ENCODE results near the gene TXNRD1.
"Not testable (repeated sequence)": the region's sequence is repeated elsewhere in the genome, so short reads cannot be mapped to it uniquely, and the experiment has no call there.

The TXNRD1 gene

DNA sequence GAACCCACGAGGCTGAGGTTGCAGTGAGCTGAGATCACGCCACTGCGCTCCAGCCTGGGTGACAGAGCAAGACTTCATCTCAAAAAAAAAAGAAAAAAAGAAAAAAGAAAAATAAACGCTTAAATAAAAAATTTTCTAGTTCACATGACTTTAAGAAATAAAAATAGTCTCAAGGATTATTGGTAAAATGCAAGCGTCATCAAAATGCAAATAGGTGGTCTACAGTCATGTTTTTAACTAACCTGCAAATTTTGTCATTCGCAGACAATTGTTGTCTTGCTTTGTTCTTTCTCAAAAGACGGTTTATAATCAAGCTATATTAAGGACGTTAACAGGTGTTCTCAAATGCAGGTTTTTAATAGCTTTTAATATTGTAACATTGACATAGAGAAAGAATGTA, 22.4 kb downstream of the TXNRD1 start:
- DNase-seq (ENCODE audit: low read depth, low spot score), result no peak

DNA sequence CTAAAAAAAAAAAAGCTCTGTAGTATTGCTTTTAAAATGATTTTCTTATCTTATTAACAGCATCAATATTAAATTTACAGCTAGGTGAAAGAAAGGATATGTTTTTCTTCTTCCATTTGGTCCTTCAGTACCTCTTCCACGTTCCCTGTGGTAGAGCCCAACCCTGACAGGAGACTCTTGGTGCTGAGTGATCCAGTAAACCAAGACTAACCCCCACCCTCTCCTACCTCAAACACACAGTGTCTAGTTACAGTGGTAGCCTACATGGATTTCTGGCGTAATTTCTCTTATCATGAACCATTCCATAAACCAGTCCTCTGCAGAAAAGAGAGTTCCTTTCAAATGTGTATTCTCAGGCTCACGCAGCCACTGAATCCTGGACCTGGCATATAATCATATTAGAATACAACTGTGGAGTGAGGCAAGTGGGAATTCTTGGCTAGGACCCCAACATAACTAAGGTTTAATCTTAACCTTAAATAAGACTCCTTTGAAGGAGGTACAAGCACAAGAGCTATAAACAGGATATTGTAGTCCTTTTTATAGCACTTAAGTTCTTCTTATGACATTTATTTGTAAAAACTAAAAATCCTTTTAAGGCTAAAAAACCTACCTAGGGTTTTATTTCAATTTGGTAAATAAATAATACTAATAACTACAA, 27.1 kb downstream of the TXNRD1 start:
- DNase-seq (ENCODE audit: low read depth, low spot score), result no peak

DNA sequence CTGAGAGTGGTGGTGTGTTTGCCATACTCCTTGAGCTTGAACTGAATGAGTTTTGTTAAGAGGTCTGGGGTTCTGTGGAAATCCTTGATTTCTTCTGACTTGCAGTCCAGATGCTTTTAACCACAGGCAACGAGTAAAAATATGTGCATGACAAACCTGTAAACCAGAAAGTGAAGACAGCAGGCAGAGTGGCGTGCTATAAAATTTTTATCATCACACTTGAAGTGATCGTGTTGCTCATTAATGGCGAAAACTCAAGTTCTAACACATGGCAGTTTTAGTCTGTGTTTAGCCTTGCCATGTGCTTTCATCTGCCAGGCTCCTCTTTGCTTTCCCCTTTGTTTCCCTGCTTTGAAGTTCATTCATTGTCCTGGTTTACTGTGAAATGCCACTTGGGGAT, 28.0 kb downstream of the TXNRD1 start:
- DNase-seq (ENCODE audit: low read depth, low spot score), result no peak

DNA sequence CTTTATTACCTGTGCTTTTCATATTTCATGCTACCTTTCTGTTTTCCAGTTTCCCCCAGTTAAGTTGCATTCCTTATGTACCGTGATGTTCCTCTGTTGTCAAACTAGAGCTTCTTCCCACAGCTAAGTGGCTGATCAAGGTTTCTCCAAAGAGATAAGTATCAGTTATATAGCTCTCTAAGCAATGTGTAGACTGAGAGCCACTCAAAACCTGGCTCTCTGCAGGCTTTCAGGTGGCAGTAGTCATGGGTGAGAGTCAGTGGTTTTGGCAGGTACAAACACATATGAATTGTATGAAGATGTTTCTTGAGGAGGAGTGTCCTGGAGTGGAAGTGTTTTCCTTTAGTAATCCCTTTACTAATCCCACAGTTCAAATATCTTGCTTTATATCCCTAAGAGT, 28.4 kb downstream of the TXNRD1 start:
- no peak for DNase-seq (ENCODE audit: low read depth, low spot score)

DNA sequence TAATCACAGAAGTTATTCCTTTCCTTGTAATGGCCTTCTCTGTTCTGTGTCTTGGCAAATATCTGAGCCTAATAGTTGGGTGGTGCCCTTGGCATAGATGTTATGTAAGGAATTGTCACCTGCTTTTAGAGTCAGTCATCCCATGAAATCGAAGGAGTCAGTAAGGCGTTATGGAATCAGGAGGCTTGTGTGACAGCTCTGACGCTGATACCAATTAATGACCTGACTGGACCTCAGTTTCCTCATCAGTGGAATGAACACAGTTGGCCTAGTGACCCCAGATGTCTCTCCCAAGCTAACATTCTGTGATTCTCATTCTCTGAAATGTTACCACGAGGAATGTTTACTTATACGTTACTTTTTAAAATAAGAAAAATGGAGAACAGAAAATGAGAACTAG, 32.1 kb downstream of the TXNRD1 start:
- no peak for DNase-seq (ENCODE audit: low read depth, low spot score)

DNA sequence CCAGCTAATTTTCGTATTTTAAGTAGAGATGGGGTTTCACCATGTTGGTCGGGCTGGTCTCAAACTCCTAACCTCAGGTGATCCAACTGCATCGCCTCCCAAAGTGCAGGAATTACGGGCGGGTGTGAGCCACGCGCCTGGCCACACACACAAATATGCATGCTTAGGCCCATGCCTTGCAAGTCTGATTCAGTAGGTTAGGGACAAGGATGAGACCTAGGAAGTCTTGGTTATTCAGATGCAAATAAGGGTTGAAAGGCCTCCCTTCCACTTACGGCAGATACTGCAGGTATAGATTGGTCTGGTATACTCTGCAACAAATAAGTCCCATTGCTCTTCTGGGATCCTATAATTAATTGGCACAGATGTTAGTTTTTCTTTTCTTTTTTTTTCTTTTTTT, 32.9 kb downstream of the TXNRD1 start:
- no peak for DNase-seq (ENCODE audit: low read depth, low spot score)

DNA sequence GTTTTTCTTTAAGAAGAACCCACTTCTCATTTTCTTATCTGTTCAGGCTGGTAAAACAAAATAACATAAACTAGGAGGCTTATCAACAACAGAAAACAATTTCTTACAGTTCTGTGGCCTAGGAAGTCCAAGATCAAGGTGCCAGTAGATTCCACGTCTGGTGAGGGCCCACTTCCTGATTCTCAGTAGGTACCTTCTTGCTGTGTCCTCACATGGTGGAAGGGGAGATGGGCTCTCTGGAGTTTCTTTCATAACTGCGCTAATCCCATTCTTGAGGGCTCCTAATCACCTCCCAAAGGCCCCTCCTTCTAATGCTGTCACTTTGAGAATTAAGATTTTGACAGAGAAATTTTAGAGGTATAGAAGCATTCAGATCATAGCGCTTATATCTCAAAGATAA, 33.4 kb downstream of the TXNRD1 start:
- DNase-seq (ENCODE audit: low read depth, low spot score), result no peak

DNA sequence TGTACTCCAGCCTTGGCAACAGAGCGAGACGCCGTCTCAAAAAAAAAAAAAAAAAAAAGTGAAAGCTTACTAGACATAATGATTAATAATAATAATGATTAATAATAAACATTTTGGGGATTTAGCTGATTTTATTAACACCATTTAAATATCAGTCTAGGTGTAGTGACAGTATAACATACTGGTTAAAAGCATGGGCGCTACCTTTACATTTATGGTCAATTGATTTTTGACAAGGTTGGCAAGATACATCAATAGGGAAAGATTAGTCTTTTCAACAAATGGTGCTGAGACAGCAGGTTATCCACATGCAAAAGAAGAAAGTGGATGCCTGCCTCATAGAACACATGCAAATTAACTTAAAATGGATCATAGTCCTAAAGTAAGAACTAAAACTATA, 34.3 kb downstream of the TXNRD1 start:
- DNase-seq (ENCODE audit: low read depth, low spot score), result no peak

DNA sequence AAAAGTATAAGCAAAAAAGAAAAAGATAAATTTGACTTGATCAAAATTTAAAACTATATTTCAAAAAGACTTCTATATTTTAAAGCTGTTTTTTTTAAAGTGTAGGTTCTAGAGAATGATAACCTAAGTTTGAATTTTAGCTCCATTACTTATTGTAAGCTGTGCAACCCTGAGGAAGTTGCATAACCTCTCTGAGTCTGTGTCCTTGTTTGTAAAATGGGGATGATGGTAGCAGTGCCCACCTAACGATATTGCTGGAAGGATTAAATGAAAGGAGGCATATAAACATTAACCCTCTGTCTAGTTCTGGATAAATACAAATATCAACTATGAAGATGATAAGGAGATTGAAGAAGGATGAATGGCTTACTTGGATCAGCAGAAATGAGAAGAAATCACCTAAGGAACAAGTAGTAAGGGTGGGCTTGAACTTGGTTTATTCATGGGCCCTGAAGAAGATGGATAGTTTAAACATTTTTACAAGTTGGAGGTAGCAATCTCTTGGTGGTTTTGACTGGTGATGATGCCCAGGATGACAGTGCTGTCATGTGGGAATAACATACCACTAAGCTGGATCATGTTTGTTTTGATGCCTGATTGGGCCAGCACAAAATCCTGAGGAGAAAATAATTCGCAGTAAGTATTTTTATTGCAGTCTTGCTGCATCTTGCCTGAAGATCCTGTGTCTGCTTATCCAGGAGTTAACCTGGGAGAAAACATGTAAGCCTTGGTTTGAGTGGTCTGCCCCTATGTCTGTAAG, 35.0 kb downstream of the TXNRD1 start:
- DNase-seq (ENCODE audit: low read depth, low spot score), result no peak

DNA sequence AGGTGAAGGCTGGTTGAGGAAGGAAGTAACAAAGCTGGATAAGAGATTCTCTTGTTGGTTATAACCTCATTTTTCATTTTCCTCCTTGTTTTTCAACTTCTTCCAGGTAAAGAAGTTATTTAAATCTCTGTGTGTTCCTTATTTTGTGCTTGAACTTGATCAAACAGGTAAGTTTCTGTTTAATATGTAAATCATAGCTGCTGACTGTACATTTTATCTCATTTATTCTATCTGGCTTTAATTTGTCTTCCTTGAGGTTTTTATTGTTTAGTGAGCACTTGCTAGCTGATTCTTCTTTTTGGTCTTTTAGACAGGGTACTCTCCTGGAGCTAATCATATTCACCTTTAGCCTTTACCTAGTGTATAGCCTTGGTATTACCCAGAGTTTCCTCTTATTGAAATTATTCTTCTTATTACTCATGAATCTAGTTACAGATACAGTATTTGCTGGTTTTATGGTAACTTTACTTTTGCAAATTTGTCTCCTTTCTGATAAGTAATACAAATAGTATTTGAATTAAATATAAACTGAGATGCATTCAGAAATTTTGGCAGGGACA, 42.4 kb downstream of the TXNRD1 start:
- DNase-seq (ENCODE audit: low read depth, low spot score), result no peak

DNA sequence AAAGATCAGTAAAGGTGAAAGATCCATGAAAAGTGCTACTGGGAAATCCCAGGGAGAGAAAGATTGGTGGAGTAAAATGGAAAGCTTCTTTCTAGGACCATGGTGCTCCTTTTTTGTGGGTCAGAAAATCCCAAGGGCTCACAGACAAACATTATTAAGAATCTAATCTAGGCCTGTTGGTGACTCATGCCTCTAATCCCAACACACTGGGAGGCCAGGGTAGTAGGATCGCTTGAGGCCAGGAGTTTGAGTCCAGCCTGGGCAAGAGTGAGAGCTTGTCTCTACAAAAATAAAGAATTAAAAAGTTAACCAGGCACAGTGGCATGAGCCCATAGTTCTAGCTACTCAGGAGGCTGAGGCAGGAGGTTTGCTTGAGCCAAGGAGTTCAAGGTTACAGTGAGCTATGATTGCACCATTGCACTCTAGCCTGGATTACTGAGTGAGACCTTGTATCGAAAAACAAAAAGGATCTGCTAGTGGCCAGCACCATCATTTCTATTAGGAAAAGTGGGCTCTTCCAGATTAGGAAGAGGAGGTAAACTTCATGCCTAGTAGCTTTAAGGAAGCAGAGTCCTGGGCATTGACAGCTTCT, 43.0 kb downstream of the TXNRD1 start:
- no peak for DNase-seq (ENCODE audit: low read depth, low spot score)

DNA sequence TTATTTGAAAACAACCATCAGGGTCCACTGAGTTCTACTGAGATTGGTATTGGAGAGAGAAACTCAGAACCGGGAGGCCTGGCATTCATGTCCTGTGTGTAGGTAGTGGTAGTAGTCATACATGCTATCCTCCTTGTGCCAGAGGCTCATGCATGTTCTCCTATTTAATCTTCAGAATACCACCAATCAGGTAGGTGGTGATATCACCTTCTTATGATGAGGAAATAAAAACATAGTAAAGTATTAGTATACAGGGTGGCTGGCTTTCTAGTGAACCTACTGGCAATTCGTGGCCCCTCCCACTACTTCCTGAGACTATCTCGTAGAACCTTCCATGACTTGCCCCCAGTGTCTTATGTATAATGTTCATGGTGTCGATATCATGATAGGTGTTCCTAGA, 47.4 kb downstream of the TXNRD1 start:
- no peak for DNase-seq (ENCODE audit: low read depth, low spot score)

DNA sequence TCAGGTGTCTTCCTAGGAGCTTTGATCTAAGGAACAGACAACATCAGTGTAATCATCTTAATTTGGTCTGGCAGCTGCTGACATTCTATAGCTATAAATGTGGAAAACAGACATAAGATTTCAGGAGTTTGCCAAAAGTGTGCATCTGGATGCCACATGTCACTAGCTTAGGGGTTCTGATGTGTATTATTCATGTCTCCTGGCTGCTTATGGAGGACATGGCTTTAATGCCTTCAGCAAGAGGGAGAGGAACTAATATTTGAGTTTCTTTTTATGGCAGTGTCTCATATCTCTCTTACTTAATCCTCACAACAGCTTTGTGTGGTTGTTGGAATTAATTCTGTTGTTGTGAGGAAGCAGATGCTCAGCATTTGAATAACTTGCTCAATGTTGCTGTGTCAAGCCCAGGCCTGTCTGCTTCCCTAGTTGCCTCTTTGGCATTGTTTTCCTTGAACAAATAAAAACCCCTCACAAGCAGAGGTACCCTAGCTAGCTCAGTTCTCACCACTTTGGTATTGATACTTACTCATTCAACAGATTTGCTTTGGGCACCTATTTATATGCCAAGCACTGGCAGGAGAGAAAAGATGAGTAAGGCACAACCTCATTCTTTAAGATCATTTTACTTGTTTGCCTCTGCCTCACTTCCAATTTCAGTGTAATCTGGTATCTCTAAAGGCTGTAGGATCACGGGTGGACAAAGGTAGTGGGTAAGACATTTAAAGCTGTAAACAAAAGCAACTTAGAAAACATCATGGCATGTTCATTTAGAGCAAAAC, 48.2 kb downstream of the TXNRD1 start:
- no peak for DNase-seq (ENCODE audit: low read depth, low spot score)

DNA sequence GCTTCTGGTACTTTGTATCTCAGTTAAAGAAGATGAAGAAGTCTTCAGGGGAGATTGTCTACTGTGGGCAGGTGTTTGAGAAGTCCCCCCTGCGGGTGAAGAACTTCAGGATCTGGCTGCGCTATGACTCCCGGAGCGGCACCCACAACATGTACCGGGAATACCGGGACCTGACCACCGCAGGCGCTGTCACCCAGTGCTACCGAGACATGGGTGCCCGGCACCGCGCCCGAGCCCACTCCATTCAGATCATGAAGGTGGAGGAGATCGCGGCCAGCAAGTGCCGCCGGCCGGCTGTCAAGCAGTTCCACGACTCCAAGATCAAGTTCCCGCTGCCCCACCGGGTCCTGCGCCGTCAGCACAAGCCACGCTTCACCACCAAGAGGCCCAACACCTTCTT, 49.9 kb downstream of the TXNRD1 start:
- not testable (repeated sequence) for DNase-seq (ENCODE audit: low read depth, low spot score)

DNA sequence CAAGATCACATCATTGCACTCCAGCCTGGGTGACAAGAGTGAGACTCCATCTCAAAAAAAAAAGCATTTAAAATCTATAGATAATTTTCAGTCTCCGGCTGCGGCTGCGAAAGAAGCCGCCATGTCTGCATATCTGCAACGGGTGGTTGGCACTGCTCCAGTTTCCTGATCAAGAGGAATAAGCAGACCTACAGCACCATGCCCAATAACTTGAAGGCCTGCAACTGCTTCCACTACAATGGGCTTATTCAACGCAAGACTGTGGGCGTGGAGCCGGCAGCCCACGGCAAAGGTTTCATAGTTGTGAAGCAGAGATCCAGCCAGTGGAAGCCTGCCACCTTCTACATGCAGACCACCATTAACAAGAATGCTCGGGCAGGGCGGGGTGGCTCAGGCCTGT, 57.4 kb downstream of the TXNRD1 start:
- no peak for DNase-seq (ENCODE audit: low read depth, low spot score)

DNA sequence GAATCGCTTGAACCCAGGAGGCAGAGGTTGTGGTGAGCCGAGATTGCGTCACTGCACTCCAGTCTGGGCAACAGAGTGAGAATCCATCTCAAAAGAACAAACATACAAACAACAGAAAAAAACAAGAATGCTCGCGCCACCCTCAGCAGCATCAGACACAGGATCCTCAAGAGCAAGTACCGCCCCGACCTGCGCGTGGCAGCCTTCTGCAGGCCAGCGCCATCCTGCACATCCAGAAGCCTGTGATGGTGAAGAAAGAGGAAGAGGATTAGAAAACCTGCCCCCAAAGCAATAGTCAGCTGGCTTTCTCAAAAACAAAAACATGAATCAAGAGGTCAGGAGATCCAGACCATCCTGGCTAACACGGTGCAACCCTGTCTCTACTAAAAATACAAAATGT, 57.9 kb downstream of the TXNRD1 start:
- DNase-seq (ENCODE audit: low read depth, low spot score), result no peak

DNA sequence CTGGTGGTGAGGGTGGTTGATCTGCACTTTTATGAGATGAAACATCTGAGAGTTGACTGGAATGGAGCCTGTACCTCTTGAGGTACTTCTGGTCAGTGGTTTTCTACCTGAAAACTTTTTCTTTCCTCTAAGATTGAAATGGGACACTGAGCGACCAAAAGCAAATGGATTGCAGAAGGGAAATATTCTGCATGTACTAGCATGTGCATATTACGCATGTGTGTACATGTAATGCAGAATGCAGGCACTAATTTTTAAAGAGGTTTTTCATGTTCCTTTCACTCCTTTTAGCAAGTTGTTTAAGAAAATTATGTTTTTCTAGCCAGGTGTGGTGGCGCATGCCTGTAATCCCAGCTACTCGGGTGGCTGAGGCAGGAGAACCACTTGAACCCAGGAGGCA, 59.2 kb downstream of the TXNRD1 start:
- no peak for DNase-seq (ENCODE audit: low read depth, low spot score)

DNA sequence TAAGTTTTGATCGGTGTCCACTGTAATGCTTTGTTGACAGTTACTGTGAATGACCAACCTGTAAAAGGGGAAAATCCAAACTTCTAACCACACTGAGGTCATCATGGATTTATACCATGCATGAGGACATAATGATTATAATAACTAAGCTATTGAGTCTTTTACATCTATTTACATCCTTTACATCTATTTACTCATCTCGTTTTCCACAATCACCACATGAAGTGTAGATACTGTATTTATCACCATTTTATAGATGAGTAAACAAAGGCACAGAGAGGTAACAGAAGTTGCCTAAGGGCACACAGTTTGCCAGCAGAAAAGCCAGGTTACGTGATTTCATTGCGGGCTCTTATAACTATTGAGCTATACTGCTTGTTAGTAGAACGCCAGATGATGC, 60.1 kb downstream of the TXNRD1 start:
- no peak for DNase-seq (ENCODE audit: low read depth, low spot score)

DNA sequence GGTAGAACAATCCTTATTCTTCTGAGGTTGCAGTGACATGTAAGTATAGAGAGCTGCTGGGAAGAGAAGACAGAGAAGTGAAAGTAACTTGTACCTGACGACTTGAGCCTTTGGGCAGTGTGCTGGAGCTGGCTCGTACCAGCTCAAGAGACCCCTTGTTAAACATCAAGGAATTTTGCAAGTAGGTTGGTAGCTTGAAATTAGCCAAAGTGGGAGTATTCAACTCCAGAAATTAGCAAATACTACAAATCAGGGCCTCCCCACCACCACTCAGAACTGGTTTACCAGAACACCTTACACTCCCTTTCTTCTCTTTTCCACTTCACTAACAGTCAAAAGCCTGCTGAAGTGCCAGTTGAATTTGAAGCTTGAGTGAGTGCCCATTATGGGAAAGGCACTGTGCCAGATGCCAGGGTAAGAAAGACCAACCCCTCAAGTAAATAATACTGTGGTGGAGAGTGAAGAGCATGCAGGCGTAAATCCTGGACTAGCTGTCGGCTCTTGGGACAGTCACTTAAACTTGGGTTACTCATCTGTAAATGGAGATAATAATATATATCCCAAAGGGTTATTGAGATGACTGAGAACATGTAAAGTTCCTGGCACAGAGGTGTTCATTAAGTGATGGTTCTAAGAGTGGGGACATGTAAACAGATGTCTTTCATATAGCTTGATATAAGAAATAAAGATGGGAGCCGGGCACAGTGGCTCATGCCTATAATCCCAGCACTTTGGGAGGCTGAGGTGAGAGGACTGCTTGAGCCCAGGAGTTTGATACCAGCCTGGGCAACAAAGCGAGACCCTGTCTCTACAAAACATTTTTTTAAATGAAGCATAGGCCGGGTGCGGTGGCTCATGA, 60.9 kb downstream of the TXNRD1 start:
- no peak for DNase-seq (ENCODE audit: low read depth, low spot score)

DNA sequence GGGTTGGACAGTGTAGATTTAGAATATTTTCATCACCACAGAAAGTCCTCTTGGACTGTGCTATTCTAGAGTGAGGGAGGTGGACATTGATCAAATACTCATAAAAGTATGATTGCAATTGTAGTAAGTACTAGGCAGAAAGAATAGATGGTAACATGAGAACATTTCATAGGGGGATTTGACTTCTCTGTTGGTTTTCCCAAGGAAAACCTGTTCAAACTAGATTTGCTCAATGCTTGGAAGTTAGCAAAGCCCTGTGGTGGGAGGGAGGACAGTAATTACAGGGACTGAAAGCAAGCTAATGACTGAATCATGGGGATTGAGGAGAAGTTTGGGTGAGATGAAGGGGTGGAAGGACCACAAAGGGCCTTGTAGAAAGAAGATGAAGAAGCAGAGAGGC, 63.6 kb downstream of the TXNRD1 start:
- no peak for DNase-seq (ENCODE audit: low read depth, low spot score)

DNA sequence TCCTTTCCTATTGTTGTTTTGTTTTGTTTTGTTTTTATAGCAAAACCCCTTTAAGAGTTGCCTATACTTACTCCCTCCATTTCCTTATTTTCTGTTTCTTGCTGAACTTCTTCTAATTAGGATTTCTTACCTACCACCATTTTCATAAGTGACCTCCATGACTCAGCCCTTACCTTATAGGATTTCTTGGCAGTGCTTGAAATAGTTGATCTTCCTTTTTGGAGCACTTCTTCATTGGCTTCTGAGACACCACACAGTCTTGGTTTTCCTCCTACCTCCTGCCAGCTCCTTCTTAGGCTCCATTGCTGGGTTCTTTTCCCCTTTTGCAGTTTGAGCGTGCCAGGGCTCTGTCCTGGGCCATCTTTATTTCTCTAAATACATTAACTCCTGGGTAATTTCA, 64.5 kb downstream of the TXNRD1 start:
- no peak for DNase-seq (ENCODE audit: low read depth, low spot score)
